Fibroblast of gingiva (primary cell): Measurements from ENCODE around the gene PSMD1.
A peak's percentile ranks its signal among the peaks of the same experiment; 100 is the strongest.
"Not testable (repeated sequence)": the region's sequence is repeated elsewhere in the genome, so short reads cannot be mapped to it uniquely, and the experiment has no call there.

Experiments
- DNase-seq: peaks from one replicate; pipeline ENCODE4 v3.0.0-alpha.2; 2011; ENCODE audit warnings: low read depth

Gene PSMD1

DNA sequence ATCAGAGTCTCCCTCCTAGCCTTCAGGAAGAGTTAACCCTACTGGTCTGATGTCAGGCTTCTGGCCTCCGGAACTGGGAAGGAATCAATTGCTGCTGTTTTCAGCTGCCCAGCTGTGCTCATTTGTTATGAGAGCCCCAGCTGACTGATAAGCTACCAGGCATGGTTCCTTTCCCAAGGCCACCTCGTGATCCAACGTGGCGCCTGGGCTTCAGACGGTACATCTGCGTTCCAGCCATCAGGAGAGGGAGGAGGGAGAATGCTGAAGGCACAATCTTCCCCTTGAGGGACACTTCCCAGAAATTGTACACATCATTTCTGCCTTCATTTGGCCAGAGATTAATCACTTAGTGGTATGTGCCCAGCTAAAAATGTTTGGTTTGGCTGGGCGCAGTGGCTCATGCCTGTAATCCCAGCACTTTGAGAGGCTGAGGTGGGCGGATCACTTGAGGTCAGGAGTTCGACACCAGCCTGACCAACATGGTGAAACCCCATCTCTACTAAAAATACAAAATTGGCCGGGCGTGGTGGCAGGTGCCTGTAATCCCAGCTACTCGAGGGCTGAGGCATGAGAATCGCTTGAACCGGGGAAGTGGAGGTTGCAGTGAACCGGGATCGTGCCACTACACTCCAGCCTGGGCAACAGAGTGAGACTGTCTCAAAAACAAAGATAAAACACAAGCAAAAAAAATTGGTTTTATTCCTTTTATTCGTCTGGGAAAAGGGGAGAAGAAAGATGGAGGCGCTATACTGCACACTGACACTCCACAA, 131.3 kb downstream of the PSMD1 start:
- DNase-seq: peak; percentile 93

DNA sequence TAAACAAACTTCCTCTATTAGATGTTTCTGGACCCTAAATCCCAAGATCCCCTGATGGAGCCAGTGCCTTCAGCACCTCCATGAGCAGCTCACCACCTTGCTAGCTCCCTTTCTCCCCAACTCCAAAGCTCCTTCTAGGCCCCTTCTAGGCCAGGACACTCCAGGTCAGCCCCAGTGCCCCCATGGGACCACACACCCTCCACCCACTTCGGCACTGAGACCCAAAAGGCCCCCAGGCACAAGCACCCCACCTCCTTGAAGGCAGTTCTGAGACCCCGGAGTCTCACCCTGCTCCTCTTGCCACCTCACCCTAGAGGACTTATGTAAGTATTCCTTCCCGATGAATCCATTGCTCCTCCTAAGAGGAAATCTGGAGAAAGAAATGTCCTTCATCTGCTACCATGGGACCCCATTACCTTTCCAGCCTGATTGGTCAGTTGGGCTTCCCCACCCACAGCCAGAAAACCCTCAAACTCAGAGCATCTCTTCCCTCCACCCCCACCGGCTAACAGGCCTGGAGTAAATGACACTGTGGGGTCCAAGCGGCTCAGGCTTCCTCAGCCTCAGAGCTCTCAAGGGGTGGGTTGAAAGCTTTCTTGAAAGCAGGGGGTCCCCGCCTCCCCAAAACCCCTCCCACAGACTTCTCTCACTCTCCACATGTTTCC, 132.0 kb downstream of the PSMD1 start:
- DNase-seq: no peak

DNA sequence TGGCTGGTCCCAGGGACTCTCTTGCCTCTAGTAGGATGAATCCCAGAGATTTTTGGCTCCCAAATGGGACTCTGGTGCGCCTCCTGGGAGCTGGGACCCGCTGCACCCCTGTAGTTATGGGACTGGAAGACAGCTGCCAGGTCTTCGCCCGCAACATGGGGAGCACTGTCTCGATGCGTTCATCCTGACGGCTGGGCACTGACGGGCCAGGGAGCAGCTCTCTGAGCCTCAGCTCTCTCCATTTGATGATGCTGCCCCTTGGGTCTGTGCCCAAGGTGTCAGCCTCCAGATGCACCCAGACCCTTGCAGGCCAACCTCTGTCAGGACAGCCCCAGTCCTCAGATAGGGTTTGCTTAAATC, 132.5 kb downstream of the PSMD1 start:
- no peak for DNase-seq

DNA sequence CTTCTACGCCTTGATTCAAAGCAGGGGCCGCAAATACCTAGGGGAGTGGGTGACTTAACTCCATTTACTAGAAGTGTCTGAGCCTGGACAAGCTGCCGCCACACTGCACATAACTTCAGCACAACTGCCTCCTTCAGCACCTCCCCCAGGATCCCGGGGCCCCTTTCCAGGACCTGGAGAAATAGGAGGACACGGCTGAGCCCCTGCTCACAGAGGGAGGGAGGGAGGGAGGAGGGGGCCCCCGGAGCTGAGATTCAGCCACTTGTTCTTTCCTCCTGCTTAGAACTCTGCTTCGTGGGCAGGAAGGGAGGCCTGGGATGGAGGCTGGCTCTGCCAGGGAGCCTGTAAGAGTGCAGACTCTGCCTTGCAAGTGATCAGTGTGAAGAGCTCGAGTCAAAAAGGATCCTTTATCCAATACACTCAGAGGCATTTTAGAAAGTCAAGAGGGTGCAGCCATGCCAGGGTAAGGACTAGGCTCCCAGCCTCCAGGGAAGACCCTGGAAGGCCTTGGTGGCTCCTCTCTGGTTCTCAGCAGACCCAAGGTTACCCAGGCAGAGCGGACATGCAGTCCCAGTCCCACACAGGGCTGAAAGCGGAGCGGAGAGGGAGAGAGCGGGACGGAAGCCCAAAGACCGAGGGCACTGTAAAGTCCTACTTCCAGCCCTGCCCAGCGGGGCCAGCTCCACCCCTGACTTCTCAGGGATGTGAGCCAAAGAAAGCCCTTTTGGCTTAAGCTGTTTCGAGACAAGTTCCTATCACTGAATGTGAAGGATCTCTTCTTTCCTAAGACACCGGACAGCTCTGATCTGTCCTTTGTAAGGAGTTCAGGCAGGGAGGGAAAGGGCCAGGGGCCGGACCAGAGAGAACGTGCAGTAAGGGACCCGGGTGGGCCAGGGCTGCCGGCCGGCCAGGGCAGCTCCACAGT, 133.2 kb downstream of the PSMD1 start:
- peak; percentile 87 for DNase-seq

DNA sequence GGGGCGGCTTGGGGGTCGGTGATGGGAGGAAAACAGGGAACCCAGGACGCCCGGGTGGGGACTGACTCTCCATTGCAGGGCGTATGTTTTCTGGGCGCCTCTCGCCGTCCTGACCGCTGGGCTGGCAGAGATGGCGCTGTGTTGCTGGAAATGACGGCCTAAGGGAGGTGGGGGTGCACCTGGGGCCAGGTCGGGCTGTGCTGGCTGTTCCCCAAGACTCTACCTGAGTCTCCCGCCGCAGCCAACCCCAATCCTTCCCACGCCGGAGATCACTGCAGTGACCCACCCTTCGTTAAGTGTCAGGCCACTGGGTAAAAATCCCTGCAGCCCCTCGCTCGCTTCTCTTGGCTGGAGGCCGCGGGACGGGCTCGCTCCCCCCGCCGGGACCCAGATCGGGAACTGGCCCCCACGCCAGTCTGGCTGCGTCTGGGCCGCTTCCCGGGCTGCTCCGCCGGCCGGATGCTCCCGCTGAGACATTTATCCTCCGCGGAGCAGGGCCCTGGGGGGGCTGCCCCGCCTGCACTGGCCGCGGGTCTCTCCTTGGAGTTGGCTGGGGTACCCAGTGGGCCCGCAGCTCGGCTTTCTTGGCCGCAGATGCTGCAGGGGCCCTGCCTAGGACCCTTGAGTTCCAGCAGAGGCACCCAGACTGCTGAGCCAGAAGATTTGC, 134.0 kb downstream of the PSMD1 start:
- DNase-seq: peak; percentile 60

DNA sequence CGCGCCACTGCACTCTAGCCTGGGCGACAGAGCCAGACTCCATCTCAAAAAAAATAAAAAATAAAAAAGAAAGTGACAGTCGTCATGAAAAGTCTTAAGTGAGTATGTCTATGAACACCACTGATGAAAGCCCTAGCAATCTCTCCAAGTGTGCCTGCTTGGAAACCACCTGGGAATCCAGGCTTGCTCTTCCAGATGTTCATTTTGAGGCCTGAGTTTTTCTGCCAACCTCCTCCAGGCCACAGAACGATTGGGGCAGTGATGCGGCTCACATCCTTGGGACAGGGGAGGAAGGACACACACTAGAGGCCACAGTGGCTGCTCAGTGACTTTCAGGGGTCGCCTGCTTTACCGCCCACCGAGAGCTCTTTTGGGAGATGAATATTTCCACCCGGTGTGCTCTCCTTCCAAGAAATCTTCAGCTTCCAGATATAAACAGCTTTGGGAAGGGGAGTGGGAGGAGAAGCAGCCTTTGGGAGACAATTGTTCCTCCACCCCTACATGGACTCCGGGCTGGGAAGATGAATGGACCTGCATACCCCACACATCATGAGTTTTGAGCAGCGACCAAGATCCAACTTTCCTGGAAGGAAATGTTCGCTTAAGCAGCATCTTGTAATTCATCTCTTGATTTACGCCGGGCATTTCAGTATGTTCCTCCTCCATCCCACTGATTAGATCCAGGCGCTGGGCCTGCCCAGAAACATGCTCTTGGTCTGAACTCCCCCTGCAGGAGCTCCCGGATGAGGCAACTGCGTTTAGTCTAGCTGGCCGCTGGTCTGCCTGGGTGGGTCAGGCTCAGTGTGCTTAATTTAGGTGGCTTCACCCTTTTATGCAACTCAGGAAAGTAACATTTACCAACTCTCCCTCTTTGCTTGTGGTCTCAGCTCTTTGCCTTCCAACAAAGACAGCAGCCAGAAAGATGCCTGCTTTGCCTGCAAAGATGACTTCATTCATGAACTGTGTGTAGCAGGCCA, 135.5 kb downstream of the PSMD1 start:
- peak; percentile 92 for DNase-seq

DNA sequence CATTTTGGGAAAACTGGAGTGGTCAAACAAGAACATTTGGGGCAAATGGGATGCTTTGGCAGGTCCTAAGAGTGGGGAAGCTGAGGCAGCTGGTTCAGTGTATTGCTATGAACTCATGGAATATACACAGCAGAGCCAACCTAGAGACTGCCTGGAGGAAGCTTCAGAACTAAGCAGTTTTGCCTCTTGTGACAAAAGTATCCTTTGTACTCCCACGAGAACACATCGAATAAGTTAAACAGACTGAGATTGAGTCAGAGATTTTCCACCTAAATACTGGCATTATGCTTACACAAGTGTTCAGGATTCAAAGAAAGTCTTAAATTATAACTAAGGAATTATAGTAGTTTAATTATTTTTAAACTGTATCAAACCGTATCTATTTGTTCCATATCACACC, 136.5 kb downstream of the PSMD1 start:
- DNase-seq: no peak

DNA sequence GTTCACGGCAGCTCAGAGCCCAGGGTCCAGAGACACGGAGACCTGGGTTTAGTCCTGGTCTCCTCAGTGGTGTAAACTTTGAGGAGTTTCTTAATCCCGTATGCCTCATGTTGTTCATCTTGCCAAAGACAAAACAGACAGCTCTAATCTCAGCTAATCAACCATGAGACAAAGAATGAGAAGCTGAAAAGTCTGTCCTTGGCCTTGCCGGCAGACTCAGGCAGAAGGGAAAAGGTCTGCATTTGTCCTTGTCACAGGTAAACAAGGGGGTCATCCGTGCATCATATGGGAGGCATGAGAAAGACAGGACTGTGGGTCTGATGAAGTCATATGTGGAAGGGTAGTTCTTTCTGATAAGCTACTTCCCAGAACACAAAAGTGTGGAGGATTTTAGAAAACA, 139.9 kb downstream of the PSMD1 start:
- no peak for DNase-seq

DNA sequence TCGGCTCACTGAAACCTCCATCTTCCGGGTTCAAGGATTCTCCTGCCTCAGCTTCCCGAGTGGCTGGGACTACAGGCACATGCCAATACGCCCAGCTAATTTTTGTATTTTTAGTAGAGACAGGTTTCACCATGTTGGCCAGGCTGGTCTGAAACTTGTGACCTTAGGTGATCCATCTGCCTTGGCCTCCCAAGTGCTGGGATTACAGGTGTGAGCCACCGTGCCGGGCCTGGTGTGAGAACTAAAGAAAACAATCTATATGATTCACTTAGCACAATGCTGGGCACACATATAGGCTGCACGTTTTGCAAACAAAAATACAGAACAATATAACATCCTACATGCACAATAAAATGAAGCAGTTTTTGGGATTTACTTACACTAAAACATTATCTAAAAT, 140.5 kb downstream of the PSMD1 start:
- not testable (repeated sequence) for DNase-seq

DNA sequence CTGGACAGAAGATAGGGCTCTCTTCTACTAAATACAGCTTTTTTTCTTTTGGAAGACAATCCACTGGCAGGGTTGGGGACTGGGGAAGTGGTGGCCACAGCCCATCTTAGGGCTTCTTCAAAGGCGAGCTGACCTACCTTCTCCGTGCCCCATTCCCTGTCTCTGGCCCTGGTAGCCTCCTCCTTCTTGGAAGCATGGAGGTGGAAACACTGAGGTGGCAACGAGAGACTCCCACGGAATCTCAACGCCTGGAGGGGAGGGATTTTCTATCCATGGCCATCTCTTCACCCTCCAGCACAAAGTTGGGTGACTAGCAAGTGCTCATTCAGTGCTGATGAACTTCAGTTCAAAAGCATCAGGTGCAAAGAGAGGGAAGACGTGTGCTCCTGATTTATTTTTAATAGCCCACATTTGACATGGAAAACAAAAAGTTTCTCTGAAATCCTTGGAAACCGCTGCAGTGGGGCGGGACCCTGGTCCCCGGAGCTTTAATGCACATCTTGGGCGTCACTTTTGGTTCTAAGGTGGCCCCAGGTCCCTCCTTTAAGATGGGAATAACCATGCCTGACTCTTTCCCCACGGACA, 141.1 kb downstream of the PSMD1 start:
- DNase-seq: no peak

DNA sequence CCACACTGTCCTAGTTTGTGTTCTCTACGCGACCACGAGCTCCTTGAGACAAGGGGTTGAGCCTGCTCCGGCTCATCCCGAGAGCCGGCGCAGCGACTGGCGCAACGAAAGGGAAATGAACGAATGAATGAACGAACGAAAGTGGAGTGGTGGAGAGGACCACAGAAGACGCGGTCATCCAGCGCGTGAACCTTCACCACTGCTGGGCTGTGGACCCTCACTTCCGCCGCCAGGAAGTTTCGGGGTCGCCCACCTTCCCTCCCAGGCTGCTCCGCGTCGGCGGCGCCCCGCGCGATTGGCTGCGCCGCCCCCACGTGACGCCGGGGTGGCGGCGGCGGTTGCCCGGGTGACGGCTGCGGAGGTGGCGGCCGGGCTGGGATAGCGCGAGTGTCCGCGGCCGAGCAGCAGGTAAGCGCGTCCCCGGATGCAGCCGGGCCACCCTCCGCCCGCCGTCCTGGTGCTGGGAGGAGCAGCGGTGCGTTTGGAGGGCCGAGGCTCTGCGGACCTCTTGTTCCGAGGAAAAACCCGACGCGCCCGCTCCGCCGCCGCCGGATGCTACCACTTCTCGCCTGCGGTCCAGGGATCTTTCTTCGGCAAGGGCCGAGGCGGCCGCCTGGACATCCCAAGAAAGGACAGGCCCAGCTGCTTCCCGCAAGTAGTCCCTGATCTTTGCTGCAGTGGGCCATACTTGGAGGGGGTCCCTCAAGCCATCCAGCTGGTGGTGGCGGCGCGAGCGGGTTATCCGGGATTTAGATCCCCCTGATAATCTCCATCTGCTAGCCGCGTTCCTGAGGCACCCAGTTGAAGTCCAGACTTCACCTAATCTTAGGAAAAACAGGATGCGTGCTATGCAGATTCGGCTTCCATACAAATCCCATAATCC, 141.9 kb downstream of the PSMD1 start, which contains the start of gene ARMC9:
Gene ARMC9 (plus strand): TSS at position 341 of the 883 bp plus-strand sequence. CDS start 7,608 bp downstream, outside the sequence.
- DNase-seq: peak; percentile 47

DNA sequence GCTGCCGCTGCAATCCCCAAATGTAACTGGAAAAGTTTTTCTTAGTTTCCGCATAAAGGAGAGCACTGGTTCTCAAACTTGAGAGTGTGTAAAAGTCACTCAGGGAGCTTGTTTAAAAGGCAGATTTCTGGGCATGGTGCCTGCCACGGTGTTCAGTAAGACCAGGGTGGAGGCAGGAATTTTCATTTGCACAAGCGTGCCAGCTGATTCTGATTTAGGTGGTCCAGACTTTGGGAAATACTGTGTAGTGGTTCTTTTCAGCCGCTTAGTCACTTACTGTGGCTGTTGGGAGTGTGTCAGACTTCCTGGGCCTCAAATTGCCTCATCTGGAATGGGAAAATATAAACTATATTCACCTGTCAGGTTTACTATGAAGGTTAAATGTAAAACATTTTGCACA, 142.6 kb downstream of the PSMD1 start:
- peak; percentile 31 for DNase-seq

DNA sequence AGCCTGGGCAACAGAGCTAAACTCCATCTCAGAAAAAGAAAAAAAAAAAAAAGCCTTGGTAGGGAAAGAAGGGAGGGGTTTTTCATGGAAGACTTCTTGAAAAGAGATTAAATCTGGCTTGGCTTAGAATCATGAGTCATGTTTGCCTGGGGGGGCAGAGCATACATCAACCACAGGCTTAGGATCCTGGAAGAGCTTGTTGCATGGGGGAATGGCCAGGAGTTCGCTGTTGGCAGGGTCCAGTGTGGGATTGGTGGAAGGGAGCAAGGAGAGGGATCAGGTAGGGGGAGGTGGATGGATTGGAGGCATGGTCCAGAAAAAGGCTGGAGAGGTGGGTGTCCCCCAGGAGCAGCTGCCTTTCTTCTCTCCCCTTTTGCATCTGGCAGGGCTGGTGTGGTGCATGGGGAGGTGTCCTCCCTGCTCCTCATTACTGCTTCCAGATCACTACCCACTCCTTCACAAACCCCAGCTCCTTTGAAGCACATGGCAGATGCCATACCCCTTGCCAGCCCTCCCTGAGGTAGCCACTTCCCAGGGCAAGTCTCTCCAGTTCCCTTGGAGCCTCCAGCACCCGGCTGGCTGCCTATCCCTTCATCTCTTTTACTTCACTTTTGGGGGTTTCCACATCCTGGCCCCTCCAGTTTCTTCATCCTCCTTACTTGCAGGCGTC, 144.3 kb downstream of the PSMD1 start:
- DNase-seq: no peak

DNA sequence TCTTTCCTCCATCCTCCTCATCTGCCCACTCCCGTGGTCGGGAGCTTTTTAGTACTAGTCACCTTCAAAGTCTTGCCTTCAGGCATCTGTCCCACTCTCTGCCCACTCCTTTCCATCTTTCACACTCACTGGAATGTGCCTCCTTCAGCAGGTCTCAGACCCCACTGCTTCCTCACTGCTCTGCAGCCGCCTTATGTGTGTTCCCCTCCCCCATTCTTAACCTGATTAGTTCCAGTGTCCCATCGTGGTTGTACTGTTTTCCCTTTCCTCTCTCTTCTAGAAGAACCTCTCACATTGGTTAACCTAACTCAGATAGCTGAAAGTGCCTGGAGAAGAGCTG, 144.8 kb downstream of the PSMD1 start:
- DNase-seq: no peak

DNA sequence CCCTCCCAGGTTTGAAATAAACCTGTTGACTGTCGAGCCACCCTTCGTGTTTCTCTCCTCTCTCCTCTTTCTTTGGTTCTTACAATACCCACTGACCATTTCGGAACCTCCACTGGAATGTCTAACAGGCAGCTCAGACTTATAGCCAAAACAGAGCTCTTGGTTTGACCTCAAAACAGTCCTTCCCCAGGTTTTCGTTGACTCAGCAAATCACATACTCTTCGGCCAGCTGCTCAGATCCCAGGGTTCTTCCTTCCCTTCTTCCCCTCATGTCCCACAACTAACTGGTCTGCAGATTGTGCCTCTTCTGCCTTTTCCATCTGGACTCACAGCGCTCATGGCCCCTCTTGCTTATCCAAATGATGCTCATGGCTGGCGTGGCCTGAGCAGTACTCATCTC, 146.4 kb downstream of the PSMD1 start:
- DNase-seq: no peak

DNA sequence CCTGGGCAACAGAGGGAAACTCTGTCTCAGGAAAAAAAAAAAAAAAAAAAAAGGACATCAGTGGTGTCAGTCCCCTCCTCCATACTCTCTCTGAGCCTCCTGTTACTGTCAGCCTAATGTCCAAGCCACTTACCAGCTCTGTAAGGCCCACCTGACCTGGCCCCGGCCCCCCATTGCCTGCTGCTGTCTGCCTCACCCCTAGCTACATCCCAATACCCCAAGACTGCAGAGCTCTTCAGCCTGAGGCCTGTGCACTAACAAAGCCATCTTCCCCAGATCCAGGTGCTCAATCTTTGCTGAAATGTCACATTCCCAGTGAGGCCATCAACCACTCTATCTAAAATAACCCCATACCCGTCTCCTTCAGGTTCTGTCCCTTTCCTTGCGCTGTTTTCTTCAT, 147.5 kb downstream of the PSMD1 start:
- DNase-seq: no peak

DNA sequence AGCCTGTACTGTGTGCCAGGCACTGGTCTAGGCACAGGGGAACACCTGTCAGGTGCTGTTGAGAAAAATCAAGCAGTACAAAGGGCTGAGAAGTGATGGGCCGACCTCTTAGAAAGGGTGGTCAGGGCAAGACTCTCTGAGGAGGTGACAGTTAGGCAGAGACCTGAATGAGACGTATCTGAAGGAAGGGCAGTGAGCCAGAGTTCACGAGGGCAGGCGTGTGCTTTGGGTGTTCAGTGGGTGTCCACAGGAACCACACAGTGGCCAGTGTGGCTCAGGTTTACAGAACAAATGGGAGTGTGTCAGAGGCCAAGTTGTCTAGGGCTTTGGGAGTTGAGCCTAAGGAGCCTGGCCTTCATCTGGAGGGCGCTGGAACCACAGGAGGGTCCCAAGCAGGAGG, 147.9 kb downstream of the PSMD1 start:
- DNase-seq: no peak

DNA sequence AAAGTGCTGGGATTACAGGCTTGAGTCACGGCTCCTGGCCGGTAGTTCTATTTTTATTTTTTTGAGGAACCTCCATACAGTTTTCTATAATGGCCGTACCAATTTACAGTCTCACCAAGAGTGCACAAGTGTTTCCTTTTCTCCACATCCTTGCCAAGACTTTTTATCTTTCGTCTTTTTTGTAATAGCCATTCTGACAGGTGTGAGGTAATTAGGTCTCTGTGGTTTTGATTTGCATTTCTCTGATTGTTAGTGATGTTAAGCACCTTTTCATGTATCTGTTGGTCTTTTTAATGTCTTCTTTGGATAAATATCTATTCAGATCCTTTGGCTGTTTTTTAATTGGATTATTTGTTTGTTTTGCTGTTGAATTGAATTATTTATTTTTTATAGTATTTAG, 151.1 kb downstream of the PSMD1 start:
- no peak for DNase-seq

DNA sequence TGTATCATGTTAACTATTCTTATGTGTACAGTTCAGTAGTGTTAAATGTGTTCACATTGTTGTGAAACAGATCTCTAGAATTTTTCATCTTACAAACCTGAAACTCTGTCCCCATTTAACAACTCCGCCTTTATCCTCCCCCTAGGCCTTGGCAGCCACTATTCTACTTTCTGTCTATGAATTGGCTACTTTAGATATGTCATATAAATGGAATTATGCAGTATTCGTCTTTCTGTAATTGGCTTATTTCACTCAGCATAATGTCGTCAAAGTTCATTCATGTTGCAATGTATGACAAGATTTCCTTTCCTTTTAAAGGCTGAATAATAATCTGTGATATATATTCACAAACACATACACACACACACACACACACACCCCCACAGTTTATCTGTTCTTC, 154.1 kb downstream of the PSMD1 start:
- DNase-seq: no peak
